ENCODE measurements around the gene TMEM87A.

DNA sequence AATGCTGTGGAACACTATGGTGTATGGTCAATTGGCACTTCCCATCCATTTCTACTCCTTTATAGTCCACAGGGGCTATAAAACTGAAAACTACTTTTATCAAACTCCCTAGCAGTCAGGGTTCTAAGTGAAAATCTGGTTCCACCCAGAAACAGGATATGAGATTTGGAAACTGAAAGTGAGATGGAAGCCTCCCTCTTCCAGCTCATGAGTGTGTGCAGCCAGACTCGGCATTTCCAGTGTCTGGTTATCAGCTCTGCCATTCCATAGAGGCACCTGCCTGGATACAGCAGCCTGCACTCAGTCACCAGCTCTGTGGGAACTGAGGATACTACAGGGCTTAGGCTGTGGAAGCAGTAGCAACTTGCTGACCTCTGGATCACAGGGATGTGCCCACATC is 102.1 kb downstream of the TMEM87A start:
- TF ChIP-seq POLR2AphosphoS5 (IDR thresholded peaks at IDR 0.05) (no peak), POLR2A (IDR thresholded peaks at IDR 0.05; ENCODE audit: low read depth) (no peak), CTCF (IDR thresholded peaks at IDR 0.05) (no peak), EP300 (IDR thresholded peaks at IDR 0.05) (no peak)

Measured in esophagus muscularis mucosa (tissue), 4 donors.